RWPE1 (cell line): ENCODE data around the gene POC5.
"Not testable (repeated sequence)": the region's sequence is repeated elsewhere in the genome, so short reads cannot be mapped to it uniquely, and the experiment has no call there.

Experiments
- CTCF ChIA-PET: fragments of 350-600 bp; sonication (Branson Sonifier 250); formaldehyde crosslinking; extraction: SDS; loops from one replicate; lab custom pipeline; 2021; lab: Yijun Ruan, JAX
- POLR2A ChIA-PET: fragments of 400-600 bp; formaldehyde crosslinking; extraction: SDS; loops from one replicate; lab custom pipeline; 2020; ENCODE audit warnings: antibody characterized with exemption; ENCODE audit not compliant: low non-redundant PET; lab: Yijun Ruan, JAX
- DNase-seq: peaks from one replicate; pipeline ENCODE4 v3.0.0; 2012; ENCODE audit warnings: low spot score
- H3K27ac ChIP-seq: fragments of 450-650 bp; 2 replicates; pipeline ENCODE4 v1.5.1; 2017
- CTCF ChIP-seq: fragments of 450-650 bp; conservative IDR thresholded peaks from 2 replicates; pipeline ENCODE4 v1.5.1; 2017; ENCODE audit warnings: low read depth, mild to moderate bottlenecking

The POC5 gene

GRCh38 chr5:75736273-75736672 lies 19.0 kb upstream of the POC5 start:
- ChIA-PET CTCF (interaction anchor here (1.1 to 3.0 kb wide), 4 partner anchors 439 to 1131 kb away, joined by 4 to 18 read pairs (median 5); no protein-coding TSS in a partner anchor), POLR2A (no interaction called here)
- TF ChIP-seq CTCF = no peak
- no peak overlapping the region for H3K27ac ChIP-seq
- DNase-seq = no peak

- peak; percentile 25 for DNase-seq
- ChIA-PET CTCF (interaction anchor here (0.5 to 3.0 kb wide), 16 partner anchors 10 to 848 kb away, joined by 3 to 22 read pairs (median 4); no protein-coding TSS in a partner anchor), POLR2A (no interaction called here)
- no peak overlapping the region for H3K27ac ChIP-seq
- peak; percentile 67 for TF ChIP-seq CTCF
These were observed 17.9 kb upstream of the POC5 start for GRCh38 chr5:75734913-75735789.

- no peak for DNase-seq
- no peak for TF ChIP-seq CTCF
- H3K27ac ChIP-seq = no peak overlapping the region
- POLR2A ChIA-PET = no interaction called here
- CTCF ChIA-PET = interaction anchor here (0.6 to 1.3 kb wide), 2 partner anchors 442 to 850 kb away, joined by 4 read pairs; no protein-coding TSS in a partner anchor
These were observed 16.5 kb upstream of the POC5 start for GRCh38 chr5:75733767-75734166.

GRCh38 chr5:75731515-75731914 lies 14.3 kb upstream of the POC5 start:
- POLR2A ChIA-PET, CTCF ChIA-PET: not testable (repeated sequence)

GRCh38 chr5:75729321-75729720 lies 12.1 kb upstream of the POC5 start:
- DNase-seq = no peak
- TF ChIP-seq CTCF = no peak
- POLR2A ChIA-PET = no interaction called here
- no peak overlapping the region for H3K27ac ChIP-seq
- CTCF ChIA-PET = interaction anchor here (1.0 kb wide), 1 partner anchor 527 kb away, joined by 4 read pairs; no protein-coding TSS in a partner anchor

More at GRCh38 chr5:75731515-75731914, 14.3 kb upstream of the POC5 start:
- H3K27ac ChIP-seq, DNase-seq: not testable (repeated sequence)

- CTCF ChIA-PET = no interaction called here
- H3K27ac ChIP-seq = no peak overlapping the region
- TF ChIP-seq CTCF = no peak
- no peak for DNase-seq
- POLR2A ChIA-PET = no interaction called here
These were observed 10.7 kb upstream of the POC5 start for GRCh38 chr5:75727931-75728330.

- CTCF ChIA-PET = interaction anchor here (0.6 kb wide), 2 partner anchors 17 to 449 kb away, joined by 3 read pairs; no protein-coding TSS in a partner anchor
- POLR2A ChIA-PET, DNase-seq, H3K27ac ChIP-seq: not testable (repeated sequence)
These were observed 9.0 kb upstream of the POC5 start for GRCh38 chr5:75726224-75726623.
